ENCODE measurements around the gene CA5A.

DNA sequence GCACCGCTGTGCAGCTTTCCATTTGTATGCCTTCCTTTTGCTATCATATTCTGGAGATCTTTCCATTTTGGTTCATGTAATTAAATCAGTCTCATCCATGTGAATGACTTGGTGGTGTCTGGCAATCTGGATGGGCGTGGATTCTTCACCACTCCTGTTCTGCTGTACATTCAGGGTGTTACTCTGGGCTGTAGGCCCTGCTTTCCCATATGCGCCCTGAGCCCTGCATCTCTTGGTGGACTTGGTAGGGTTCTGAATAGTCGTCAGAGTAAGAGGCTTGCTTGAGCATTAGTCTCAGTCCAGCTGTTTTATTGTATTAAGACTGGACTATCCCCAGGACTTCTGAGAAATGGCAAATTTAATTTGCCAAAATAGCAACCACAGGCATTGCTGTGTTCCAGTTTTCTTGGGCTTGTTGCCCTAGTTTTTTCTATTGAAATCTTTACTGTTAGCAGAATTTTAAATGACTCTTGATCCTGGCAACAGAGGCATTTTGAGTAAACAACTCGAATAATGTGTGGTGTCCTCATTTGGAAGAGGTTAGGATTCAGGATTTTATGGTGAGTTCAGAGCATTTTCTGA is 29.8 kb upstream of the CA5A start:
- no peak for TF ChIP-seq MAZ (IDR thresholded peaks at IDR 0.05; ENCODE audit: borderline replicate concordance, low read depth, low read length)
- TF ChIP-seq, protein P1, sequence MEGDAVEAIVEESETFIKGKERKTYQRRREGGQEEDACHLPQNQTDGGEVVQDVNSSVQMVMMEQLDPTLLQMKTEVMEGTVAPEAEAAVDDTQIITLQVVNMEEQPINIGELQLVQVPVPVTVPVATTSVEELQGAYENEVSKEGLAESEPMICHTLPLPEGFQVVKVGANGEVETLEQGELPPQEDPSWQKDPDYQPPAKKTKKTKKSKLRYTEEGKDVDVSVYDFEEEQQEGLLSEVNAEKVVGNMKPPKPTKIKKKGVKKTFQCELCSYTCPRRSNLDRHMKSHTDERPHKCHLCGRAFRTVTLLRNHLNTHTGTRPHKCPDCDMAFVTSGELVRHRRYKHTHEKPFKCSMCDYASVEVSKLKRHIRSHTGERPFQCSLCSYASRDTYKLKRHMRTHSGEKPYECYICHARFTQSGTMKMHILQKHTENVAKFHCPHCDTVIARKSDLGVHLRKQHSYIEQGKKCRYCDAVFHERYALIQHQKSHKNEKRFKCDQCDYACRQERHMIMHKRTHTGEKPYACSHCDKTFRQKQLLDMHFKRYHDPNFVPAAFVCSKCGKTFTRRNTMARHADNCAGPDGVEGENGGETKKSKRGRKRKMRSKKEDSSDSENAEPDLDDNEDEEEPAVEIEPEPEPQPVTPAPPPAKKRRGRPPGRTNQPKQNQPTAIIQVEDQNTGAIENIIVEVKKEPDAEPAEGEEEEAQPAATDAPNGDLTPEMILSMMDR (IDR thresholded peaks at IDR 0.05): no peak
- no peak for TF ChIP-seq EP300 (IDR thresholded peaks at IDR 0.05)
- TF ChIP-seq BHLHE40 (IDR thresholded peaks at IDR 0.05; ENCODE audit: low read depth, low read length): no peak
- no peak for TF ChIP-seq CBX2 (IDR thresholded peaks at IDR 0.05; ENCODE audit: borderline replicate concordance, low read depth)
- no peak for TF ChIP-seq POLR2A (IDR thresholded peaks at IDR 0.05; ENCODE audit: low read length)
- TF ChIP-seq SREBF2 (IDR thresholded peaks at IDR 0.05): no peak
- TF ChIP-seq REST (IDR thresholded peaks at IDR 0.05): no peak
- TF ChIP-seq MAX (IDR thresholded peaks at IDR 0.05): no peak
- TF ChIP-seq NFE2L2 (conservative IDR thresholded peaks at IDR 0.05; ENCODE audit: low read length): no peak
- no peak for TF ChIP-seq ESRRA (IDR thresholded peaks at IDR 0.05; ENCODE audit: borderline replicate concordance, low read length)
- no peak for TF ChIP-seq RCOR1 (IDR thresholded peaks at IDR 0.05; ENCODE audit: low read depth, low read length)
- TF ChIP-seq JUN (IDR thresholded peaks at IDR 0.05): no peak

All from A549 (cell line).